Measurements from ENCODE around the gene OXTR.

Gene OXTR

DNA sequence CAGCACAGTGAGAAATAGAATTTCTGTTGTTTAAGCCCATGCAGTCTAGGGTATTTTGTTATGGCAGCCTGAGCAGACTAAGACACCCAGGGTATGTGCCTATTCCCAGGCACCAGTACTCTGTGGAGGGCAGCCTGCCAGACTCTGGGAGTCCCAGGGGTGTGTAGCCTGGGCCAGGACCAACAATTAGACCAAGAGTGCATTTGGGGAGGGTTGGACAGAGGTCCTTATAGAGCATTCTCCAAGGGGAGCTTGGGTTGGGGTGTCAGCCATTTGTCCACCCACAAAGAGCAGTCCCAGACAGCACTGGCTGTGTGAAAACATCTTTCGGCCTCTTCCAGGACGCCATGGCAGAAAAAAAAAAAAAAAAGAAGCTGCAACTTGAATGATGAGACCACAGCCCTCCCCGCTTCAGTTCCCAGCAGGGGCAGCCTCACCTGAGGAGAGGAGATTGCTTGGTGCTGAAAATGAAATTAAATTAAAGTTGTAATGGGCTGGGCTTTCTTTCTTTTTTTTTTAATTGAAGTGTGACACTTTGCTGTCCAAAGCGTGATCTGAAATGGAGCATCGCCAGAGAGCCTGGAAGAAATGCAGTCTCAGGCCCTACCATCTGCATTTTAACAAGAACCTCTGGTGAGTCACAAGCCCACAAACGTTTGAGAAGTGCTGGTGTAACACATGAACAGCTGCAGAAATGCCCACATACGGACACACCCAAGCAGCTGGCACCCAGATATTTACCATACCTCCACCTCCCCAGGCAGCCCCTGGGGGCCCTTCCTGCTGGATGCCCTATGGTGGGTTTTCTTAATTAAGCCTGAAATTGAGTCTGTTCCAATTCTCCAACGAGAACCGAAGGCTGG, 57.1 kb downstream of the OXTR start:
- DNase-seq (ENCODE audit: low spot score) = no peak

- DNase-seq (ENCODE audit: low spot score) = no peak
Measured at GRCh38 chr3:8709801-8710507, 59.5 kb downstream of the OXTR start.

DNA sequence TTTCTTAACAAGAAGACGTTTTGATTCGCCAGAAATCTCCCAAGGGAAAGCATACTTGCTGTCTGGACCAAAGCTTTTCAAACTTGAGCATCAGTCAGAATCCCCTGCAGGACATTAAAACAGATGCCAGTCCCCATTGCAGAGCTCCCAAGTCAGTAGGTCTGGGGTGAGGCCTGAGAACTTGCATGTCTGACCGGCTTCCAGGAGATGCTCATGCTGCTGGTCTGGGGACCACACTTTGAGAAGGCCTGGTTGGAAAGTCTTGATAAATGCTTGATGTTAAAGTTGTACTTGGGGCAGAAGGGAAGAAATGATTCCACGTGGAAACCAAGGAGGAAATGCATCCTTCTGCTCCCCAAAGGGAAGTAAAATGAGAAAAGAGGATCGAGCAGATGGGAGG, 60.1 kb downstream of the OXTR start:
- DNase-seq (ENCODE audit: low spot score) = no peak

- DNase-seq (ENCODE audit: low spot score) = no peak
Measured at GRCh38 chr3:8705575-8705974, 63.8 kb downstream of the OXTR start.

DNA sequence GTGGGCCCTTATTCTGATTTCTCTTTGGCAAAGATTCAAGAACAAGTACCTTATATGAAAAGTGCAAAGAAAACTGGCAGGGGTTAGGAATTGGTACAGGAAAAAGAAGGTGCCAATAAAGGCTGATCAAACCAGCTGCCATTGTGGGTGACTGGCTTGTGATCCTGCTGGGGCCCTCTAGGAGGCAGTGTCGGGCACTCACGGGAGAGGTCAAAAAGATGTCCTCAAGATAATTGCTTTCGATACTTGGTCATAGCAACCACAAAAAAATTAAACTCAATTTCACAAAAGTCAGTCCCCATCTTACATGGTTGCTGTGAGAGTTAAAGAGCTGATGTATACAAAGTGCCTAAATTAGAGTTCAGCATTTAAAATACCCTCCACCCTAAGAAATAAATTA, 66.9 kb downstream of the OXTR start:
- DNase-seq (ENCODE audit: low spot score) = no peak
